Immature natural killer cell (primary cell): ENCODE data around the gene DOCK4. TPM values are rescaled to one million over a fixed set of nuclear protein-coding genes. Genes with fewer than 3 reads are reported as not detected.

Source experiments
- DNase-seq, 3 donors: peaks; one replicate each; pipeline ENCODE4 v3.0.0; 2022; ENCODE audit warnings: mixed read lengths in 1 of 3
- H3K27ac Mint-ChIP-seq, 6 donors: one replicate each; pipeline ENCODE4 v1.8.0; 2020; ENCODE audit warnings: mixed read lengths in 6 of 6, mild to moderate bottlenecking in 5 of 6, inconsistent platforms in 4 of 6, moderate library complexity in 3 of 6
- H3K27me3 Mint-ChIP-seq, 3 donors: one replicate each; pipeline ENCODE4 v1.8.0; 2020 to 2021; ENCODE audit warnings: low read depth in 3 of 3, mild to moderate bottlenecking in 3 of 3, mixed read lengths in 3 of 3, moderate library complexity in 3 of 3, inconsistent platforms in 1 of 3
- H3K36me3 Mint-ChIP-seq, 3 donors: one replicate each; pipeline ENCODE4 v1.8.0; 2020; ENCODE audit warnings: mixed read lengths in 3 of 3, inconsistent platforms in 2 of 3, mild to moderate bottlenecking in 2 of 3
- H3K4me1 Mint-ChIP-seq, 2 donors: one replicate each; pipeline ENCODE4 v1.8.0; 2020; ENCODE audit warnings: inconsistent platforms in 2 of 2, mild to moderate bottlenecking in 2 of 2, mixed read lengths in 2 of 2, moderate library complexity in 1 of 2
- H3K4me3 Mint-ChIP-seq, 5 donors: one replicate each; pipeline ENCODE4 v1.8.0; 2020; ENCODE audit warnings: mild to moderate bottlenecking in 5 of 5, mixed read lengths in 5 of 5, inconsistent platforms in 3 of 5, moderate library complexity in 3 of 5
- H3K9me3 Mint-ChIP-seq, 6 donors: one replicate each; pipeline ENCODE4 v1.8.0; 2020; ENCODE audit warnings: mild to moderate bottlenecking in 6 of 6, mixed read lengths in 6 of 6, inconsistent platforms in 4 of 6, moderate library complexity in 3 of 6
- polyA plus RNA-seq, 3 donors: library from polyadenylated mRNA; unstranded; fragments of 300-500 nt; fragmentation: Illumina TruSeq; gene quantifications; one replicate each; pipeline ENCODE4 v1.2.3, GENCODE V29; 2021

DOCK4 gene
- polyA plus RNA-seq, 3 donors from 2014 or later, result 0.18 TPM; not detected in 2

DNA sequence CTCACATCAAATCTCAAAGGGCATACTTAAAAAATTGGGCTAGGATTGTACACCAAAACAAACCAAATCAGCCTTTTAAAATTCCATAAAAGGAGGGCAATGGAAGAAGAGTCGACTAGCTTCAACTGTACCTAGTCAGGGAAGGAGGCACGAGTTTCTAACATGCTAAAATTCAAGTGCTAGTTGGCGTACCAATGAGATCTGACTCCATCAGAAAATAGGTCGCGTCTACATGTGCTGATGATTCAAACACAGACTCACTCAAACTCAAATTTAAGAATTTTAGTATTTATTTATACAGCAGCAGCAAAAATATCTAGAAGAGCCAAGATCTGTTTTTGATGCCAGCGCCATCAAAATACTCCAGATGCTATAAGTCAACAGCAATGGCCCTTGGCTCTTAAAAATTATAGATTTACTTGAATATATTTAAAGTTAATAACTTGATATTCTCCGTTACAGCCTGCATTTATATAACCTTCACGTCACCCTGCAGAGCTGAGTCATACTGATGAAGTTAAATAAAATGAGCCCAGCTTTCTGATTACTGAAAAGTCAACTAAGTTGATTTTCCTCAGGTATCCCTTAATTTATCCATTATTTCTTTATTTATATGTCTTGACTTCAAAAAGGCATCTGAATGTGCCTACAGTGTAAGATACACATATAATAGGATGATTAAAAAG is 341.8 kb downstream of the DOCK4 start:
- Mint-ChIP-seq H3K9me3 (peaks cover 0 to 9% (median 2%) of the 10 kb centered on the region in 6 donors), H3K36me3 (no peaks in the 10 kb centered on the region), H3K27ac (no peak overlapping the region), H3K27me3 (peaks cover 0 to 2% (median 0%) of the 10 kb centered on the region in 3 donors), H3K4me3 (no peak overlapping the region), H3K4me1 (no peaks in the 10 kb centered on the region)
- no peak for DNase-seq

GRCh38 chr7:111863269-111863668 is 342.9 kb downstream of the DOCK4 start:
- peaks cover 0 to 5% (median 2%) of the 10 kb centered on the region in 6 donors for H3K9me3 Mint-ChIP-seq

DNA sequence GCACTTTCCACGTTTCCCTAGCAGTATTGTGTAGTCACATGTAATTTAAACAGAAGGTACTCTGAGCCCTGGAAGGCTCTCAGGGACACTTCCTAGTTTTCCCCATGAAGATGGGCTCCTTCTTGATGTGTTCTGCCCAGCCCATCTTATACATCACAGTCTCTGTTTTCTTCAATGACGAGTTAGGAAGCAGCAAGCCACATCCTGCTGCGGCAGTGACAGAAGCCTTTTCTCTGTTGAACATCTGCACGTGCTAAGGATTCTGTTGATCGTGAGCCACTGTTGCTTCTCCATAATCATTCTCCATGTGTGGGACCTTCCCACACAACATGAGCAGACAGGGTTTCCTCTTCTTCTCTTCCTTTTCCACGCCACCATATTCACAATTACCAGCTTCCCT is 346.0 kb downstream of the DOCK4 start:
- peaks cover 0 to 7% (median 2%) of the 10 kb centered on the region in 6 donors for H3K9me3 Mint-ChIP-seq
- no peaks in the 10 kb centered on the region for H3K4me1 Mint-ChIP-seq
- no peak for DNase-seq
- H3K27me3 Mint-ChIP-seq, result peaks cover 0 to 2% (median 2%) of the 10 kb centered on the region in 3 donors
- H3K27ac Mint-ChIP-seq, result no peak overlapping the region
- no peak overlapping the region for H3K4me3 Mint-ChIP-seq
- H3K36me3 Mint-ChIP-seq, result no peaks in the 10 kb centered on the region

More at GRCh38 chr7:111863269-111863668, 342.9 kb downstream of the DOCK4 start:
- H3K4me1 Mint-ChIP-seq, result no peaks in the 10 kb centered on the region
- H3K36me3 Mint-ChIP-seq, result no peaks in the 10 kb centered on the region
- no peak for DNase-seq
- no peak overlapping the region for H3K27ac Mint-ChIP-seq
- peaks cover 0 to 2% (median 2%) of the 10 kb centered on the region in 3 donors for H3K27me3 Mint-ChIP-seq
- H3K4me3 Mint-ChIP-seq, result no peak overlapping the region

DNA sequence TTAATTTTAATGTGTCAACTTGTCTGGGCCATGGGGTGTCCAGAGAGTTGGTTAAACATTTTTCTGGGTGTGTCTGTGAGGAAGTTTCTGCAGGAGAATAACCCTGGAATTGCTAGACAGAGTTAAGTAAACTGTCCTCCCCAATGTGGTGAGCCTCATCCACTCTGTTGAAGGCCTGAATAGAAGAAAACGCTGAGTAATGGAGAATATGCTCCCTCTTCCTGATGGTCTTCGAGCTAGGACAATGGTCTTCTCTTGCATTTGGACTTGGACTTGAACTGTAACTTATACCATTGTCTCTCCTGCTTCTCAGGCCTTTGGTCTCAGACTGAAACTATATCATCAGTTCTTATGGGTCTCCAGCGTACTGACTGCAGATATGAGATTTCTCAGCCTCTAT is 347.9 kb downstream of the DOCK4 start:
- H3K4me1 Mint-ChIP-seq, result no peaks in the 10 kb centered on the region
- peaks cover 2 to 4% (median 2%) of the 10 kb centered on the region in 3 donors for H3K27me3 Mint-ChIP-seq
- no peaks in the 10 kb centered on the region for H3K36me3 Mint-ChIP-seq
- DNase-seq, result no peak
- peaks cover 0 to 5% (median 2%) of the 10 kb centered on the region in 6 donors for H3K9me3 Mint-ChIP-seq
- no peak overlapping the region for H3K27ac Mint-ChIP-seq
- no peak overlapping the region for H3K4me3 Mint-ChIP-seq

DNA sequence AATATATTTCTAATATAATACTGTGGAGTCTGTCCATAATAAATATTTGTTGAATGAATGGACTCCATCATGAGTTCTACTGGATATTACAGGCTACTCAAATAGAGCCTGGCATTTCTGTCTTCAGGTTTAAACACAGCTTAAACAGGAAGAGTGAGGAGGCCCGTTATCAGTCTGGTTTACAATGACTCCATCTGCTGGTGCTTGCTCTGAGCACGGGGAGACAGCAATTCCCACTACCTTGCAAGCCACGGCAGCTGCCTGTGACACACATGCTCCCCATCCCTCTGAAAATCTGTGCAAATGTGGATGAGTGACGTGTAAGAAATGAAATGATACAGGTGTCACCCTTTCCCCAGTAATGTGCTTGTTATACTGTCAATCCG is 350.4 kb downstream of the DOCK4 start:
- peaks cover under 1 to 5% (median 2%) of the 10 kb centered on the region in 6 donors for H3K9me3 Mint-ChIP-seq
- H3K4me1 Mint-ChIP-seq, result no peaks in the 10 kb centered on the region
- H3K36me3 Mint-ChIP-seq, result no peaks in the 10 kb centered on the region
- DNase-seq, result no peak
- no peak overlapping the region for H3K27ac Mint-ChIP-seq
- H3K27me3 Mint-ChIP-seq, result peaks cover 2 to 5% (median 2%) of the 10 kb centered on the region in 3 donors
- H3K4me3 Mint-ChIP-seq, result no peak overlapping the region

DNA sequence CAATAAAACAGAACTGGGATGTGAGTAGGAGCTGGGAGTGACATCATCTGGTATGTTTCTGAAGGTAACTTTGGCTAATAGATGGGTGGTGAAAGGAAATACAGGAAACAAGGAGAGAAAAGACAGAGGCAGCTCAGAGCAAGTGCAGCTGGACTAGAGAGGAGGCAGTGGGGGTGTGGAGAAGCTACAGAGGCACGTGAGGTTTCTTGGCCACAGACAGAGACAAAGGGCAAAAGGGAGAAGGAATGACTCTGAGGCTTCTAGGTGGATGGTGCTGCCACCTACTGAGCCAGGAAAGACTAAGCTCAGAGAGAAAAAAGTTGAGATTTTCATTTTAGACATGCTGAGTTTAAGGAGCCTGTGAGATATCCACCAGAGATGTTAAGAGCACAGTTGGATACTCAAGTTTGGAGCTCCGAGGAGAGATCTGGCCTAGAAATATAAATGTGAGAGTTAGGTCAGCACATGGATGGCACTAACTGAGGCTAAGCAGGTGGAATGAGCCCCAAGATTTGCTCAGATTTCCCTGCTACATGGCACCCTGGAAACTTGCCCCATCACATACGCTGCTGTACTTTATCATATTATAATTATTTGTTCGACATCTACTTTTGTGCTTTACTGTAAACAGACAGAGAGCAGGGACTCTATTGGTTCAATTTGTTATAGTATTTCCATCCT is 350.9 kb downstream of the DOCK4 start:
- DNase-seq, result no peak
- Mint-ChIP-seq H3K27ac (peak overlapping the region in 1 of 6 donors; percentile 3), H3K27me3 (peaks cover 0 to 5% (median 4%) of the 10 kb centered on the region in 3 donors), H3K4me1 (no peaks in the 10 kb centered on the region), H3K36me3 (no peaks in the 10 kb centered on the region), H3K4me3 (no peak overlapping the region), H3K9me3 (peaks cover 0 to 9% (median 5%) of the 10 kb centered on the region in 6 donors)

DNA sequence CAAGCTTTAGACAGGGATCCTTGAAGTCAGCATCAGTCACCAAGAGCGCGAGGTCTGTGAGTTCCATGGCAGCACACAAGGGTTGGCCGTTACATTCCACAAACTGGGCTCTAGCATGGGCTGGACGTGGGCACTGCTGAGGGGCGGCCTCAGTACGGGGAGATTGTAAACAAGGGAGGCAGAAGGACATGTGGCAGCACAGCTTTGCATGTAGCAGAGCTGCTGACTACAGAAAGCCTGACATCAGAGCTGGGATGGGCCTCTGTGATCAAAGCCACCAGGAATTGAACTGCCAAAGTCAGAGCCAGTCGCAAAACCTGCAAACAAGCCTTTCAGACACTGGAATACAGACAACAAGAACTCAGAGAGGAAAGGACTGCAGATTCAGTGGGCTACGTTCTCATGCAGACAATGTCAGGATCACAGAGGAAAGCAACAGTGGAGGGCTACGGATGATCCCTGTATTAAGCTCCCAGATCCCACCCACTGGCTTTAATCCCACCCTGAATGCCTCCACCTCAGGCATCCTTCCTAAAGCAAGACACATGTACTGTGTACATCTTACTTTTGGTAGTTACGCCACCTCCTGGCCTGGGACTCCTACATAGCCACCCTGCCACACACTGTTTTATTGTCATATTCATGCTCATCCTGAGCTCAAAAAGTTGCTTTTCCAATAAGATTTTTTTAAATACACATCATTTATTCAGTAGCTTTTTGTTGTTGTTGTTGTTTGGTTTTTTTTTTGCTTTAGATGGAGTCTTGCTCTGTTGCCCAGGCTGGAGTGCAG is 352.8 kb downstream of the DOCK4 start:
- H3K27me3 Mint-ChIP-seq, result peaks cover 3 to 4% (median 4%) of the 10 kb centered on the region in 3 donors

DNA sequence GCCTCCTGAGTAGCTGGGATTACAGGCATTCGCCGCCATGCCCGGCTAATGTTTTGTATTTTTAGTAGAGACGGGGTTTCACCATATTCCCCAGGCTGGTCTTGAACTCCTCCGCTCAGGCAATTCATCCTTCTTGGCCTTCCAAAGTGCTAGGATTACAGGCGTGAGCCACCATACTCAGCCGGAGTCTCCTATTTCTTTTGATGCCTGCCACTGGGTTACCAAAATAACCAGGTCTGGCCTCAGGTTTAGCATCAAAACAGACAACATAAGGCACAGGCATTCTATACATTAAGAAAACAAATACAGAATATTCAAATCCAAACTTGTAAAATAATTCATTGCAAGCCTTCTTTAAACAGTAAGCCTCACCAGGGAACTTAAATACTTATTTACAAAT is 354.1 kb downstream of the DOCK4 start:
- DNase-seq, result no peak
- H3K27ac Mint-ChIP-seq, result no peak overlapping the region
- H3K4me1 Mint-ChIP-seq, result no peaks in the 10 kb centered on the region
- H3K9me3 Mint-ChIP-seq, result peaks cover 0 to 18% (median 4%) of the 10 kb centered on the region in 6 donors
- H3K27me3 Mint-ChIP-seq, result peaks cover 3 to 4% (median 4%) of the 10 kb centered on the region in 3 donors
- no peaks in the 10 kb centered on the region for H3K36me3 Mint-ChIP-seq
- no peak overlapping the region for H3K4me3 Mint-ChIP-seq

More for the DNA sequence above, 352.8 kb downstream of the DOCK4 start:
- Mint-ChIP-seq H3K4me3 (no peak overlapping the region), H3K9me3 (peaks cover 0 to 18% (median 4%) of the 10 kb centered on the region in 6 donors), H3K36me3 (no peaks in the 10 kb centered on the region), H3K27ac (no peak overlapping the region), H3K4me1 (no peaks in the 10 kb centered on the region)
- no peak for DNase-seq

- Mint-ChIP-seq H3K27ac (no peak overlapping the region), H3K4me1 (peaks cover 3 to 4% of the 10 kb centered on the region in 2 donors), H3K9me3 (peaks cover 0 to 18% (median 4%) of the 10 kb centered on the region in 6 donors), H3K27me3 (peaks cover 1 to 7% (median 2%) of the 10 kb centered on the region in 3 donors), H3K4me3 (no peak overlapping the region), H3K36me3 (no peaks in the 10 kb centered on the region)
- no peak for DNase-seq
Observed at GRCh38 chr7:111846898-111847297, 359.3 kb downstream of the DOCK4 start.

DNA sequence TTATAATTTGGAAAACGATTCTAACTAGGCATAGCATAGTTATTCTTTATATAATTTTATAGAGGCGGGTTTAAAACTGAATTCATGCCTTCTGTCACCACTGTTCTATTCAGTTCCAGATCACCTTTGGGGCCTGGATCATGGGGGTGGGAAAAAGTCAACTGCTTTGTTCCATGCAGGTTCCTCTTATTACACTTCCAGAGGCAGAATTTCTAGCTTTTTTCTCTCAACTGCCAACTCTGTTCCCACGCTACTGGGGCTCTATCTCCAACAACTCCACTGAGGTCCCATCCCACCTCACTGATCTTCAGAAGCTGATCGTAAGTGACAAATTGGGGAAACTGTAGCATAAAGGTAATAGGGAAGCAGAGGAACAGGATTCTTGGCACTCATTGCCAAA is 360.3 kb downstream of the DOCK4 start:
- no peak for DNase-seq
- Mint-ChIP-seq H3K27ac (no peak overlapping the region), H3K36me3 (no peaks in the 10 kb centered on the region), H3K9me3 (peaks cover 0 to 18% (median 4%) of the 10 kb centered on the region in 6 donors), H3K4me3 (no peak overlapping the region), H3K4me1 (peaks cover 6 to 10% of the 10 kb centered on the region in 2 donors), H3K27me3 (peaks cover 1 to 7% (median 2%) of the 10 kb centered on the region in 3 donors)

DNA sequence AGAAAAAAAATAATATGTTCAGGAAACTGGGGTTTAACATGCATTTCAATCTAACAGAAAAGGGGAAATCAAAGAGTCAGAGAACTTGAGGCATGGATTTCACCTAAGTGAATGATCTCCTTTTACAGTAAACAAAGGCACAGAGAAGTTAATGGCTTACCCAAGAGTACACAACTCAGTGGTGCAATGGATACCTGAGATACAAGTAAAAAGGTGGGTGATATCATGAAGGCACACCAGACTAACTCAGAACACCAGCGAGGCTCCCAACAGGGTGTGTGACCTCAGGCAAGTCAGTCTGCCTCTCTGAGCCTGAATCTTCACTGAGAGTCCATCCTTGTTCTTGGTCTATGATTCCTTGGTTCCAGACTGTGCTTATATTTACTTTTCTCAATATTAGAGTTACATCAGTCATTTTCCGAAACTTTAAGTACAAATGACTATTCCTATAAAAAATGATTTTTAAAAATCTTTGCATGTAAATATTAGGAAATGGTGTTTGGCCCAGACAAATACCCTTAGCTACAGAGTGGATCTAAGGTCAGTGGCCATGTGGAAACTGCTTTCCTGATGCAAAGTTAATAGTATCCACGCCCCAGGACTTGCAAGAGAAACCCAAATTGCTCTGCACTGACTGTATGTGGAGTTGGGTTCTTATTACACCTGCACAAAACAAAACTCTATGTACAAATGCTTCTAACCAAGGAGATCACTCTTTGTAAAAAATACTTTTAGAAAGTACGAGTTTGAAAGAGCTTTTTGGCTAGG is 361.1 kb downstream of the DOCK4 start:
- Mint-ChIP-seq H3K27ac (no peak overlapping the region), H3K4me1 (peaks cover 6 to 10% of the 10 kb centered on the region in 2 donors), H3K9me3 (peaks cover 0 to 10% (median 0%) of the 10 kb centered on the region in 6 donors), H3K4me3 (no peak overlapping the region), H3K36me3 (no peaks in the 10 kb centered on the region), H3K27me3 (peaks cover 0 to 7% (median 0%) of the 10 kb centered on the region in 3 donors)
- DNase-seq, result no peak

GRCh38 chr7:111842491-111842890 is 363.7 kb downstream of the DOCK4 start:
- Mint-ChIP-seq H3K4me3 (no peak overlapping the region), H3K27ac (no peak overlapping the region), H3K36me3 (no peaks in the 10 kb centered on the region), H3K9me3 (peaks cover 0 to 5% (median 0%) of the 10 kb centered on the region in 6 donors), H3K4me1 (peaks cover 6 to 10% of the 10 kb centered on the region in 2 donors), H3K27me3 (peaks cover 0 to 3% (median 0%) of the 10 kb centered on the region in 3 donors)
- no peak for DNase-seq

GRCh38 chr7:111841596-111842205 is 364.5 kb downstream of the DOCK4 start:
- H3K27me3 Mint-ChIP-seq, result peaks cover 0 to 3% (median 0%) of the 10 kb centered on the region in 3 donors
- no peak for DNase-seq
- H3K4me3 Mint-ChIP-seq, result no peak overlapping the region
- H3K4me1 Mint-ChIP-seq, result peaks cover 6 to 10% of the 10 kb centered on the region in 2 donors
- H3K27ac Mint-ChIP-seq, result no peak overlapping the region
- H3K9me3 Mint-ChIP-seq, result peaks cover 0 to 4% (median 2%) of the 10 kb centered on the region in 6 donors
- no peaks in the 10 kb centered on the region for H3K36me3 Mint-ChIP-seq
